Activated naive CD8-positive, alpha-beta T cell treated with anti-CD3 and anti-CD28 coated beads, Interleukin-2, amount 50 U/mL, for 24 hours (primary cell): Measurements from ENCODE around the gene HDGFL1.

Source experiments
- ATAC-seq: fragments of 150-1000 bp; cut with Tn5 transposase; one replicate; pipeline ENCODE4 v1.10.0; 2021
- DNase-seq: peaks from one replicate; pipeline ENCODE4 v3.0.0; 2021
- H3K27ac Mint-ChIP-seq: one replicate; pipeline ENCODE4 v1.8.0; 2021; ENCODE audit warnings: mild to moderate bottlenecking, mixed read lengths
- H3K27me3 Mint-ChIP-seq: one replicate; pipeline ENCODE4 v1.8.0; 2021; ENCODE audit warnings: mixed read lengths
- H3K36me3 Mint-ChIP-seq: one replicate; pipeline ENCODE4 v1.8.0; 2021; ENCODE audit warnings: low read depth, mixed read lengths
- H3K4me1 Mint-ChIP-seq: one replicate; pipeline ENCODE4 v1.8.0; 2021; ENCODE audit warnings: mixed read lengths
- H3K4me3 Mint-ChIP-seq: one replicate; pipeline ENCODE4 v1.8.0; 2021; ENCODE audit warnings: mild to moderate bottlenecking, moderate library complexity, mixed read lengths
- H3K9me3 Mint-ChIP-seq: one replicate; pipeline ENCODE4 v1.8.0; 2021; ENCODE audit warnings: mixed read lengths

The HDGFL1 gene

DNA sequence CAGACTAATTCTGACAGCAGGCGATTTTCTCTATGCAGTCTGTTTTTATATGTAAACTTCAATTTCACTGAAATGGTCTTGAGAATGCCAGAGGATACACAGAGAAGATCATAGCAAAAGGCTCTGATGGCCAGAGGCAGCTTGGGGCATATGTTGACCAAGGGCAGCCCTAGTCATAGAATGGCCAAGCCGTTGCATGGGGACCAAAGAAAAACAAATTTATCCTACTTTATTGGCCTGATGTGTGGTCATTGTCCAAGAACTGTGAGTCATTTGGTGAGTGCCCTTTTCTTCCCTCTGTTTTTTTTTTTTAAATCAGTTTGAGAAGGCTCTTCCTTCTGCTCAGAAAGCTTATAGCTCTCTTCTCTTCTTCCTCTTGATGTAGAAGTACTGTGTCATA, 5.8 kb downstream of the HDGFL1 start:
- Mint-ChIP-seq H3K27me3 (no peaks in the 10 kb centered on the region), H3K4me3 (no peak overlapping the region), H3K4me1 (no peaks in the 10 kb centered on the region), H3K9me3 (no peaks in the 10 kb centered on the region), H3K36me3 (no peaks in the 10 kb centered on the region), H3K27ac (no peak overlapping the region)
- no peak for ATAC-seq
- DNase-seq = no peak

DNA sequence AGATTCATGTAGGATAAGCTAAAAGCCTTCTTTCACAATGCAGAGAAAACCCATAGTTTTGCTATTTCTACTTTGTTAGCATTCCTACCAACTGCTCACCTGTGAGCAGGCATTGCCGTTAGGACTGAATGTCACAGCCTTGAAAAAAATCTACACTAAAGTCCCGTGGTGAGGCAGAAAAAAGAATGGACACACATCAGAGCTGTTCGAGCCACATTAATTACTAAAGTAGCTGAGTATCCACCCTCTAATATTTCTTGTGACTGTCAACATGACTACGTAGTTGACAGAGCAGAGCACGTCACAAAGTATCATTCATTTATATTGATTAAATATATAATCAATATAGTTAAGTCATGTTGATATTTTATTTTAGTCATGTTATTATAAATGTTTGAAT, 10.1 kb downstream of the HDGFL1 start:
- no peak for DNase-seq
- no peaks in the 10 kb centered on the region for H3K9me3 Mint-ChIP-seq
- no peak overlapping the region for H3K27ac Mint-ChIP-seq
- ATAC-seq = no peak
- no peaks in the 10 kb centered on the region for H3K36me3 Mint-ChIP-seq
- no peaks in the 10 kb centered on the region for H3K4me1 Mint-ChIP-seq
- no peak overlapping the region for H3K4me3 Mint-ChIP-seq
- no peaks in the 10 kb centered on the region for H3K27me3 Mint-ChIP-seq

DNA sequence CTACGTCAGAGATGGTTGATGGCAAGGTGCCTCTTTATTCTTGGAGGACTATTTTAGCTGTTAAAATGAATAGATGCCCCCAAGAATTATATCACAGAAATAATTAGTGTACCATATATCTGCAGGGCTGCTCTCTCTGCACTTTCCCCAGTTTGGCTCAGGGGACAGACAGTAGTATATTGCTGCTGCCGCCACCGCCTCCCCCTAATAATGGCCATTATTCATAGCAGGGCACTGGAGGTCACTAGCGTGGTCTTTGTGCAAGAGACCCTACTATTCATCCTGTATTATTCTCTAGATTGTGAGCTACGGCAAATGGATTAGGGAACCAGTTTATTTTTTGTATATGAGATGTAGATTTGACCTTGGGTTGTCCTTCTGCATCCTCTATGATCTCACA, 11.0 kb downstream of the HDGFL1 start:
- H3K4me3 Mint-ChIP-seq = no peak overlapping the region
- no peaks in the 10 kb centered on the region for H3K27me3 Mint-ChIP-seq
- ATAC-seq (no peak), DNase-seq (no peak)
- H3K4me1 Mint-ChIP-seq = no peaks in the 10 kb centered on the region
- no peak overlapping the region for H3K27ac Mint-ChIP-seq
- no peaks in the 10 kb centered on the region for H3K36me3 Mint-ChIP-seq
- H3K9me3 Mint-ChIP-seq = no peaks in the 10 kb centered on the region

DNA sequence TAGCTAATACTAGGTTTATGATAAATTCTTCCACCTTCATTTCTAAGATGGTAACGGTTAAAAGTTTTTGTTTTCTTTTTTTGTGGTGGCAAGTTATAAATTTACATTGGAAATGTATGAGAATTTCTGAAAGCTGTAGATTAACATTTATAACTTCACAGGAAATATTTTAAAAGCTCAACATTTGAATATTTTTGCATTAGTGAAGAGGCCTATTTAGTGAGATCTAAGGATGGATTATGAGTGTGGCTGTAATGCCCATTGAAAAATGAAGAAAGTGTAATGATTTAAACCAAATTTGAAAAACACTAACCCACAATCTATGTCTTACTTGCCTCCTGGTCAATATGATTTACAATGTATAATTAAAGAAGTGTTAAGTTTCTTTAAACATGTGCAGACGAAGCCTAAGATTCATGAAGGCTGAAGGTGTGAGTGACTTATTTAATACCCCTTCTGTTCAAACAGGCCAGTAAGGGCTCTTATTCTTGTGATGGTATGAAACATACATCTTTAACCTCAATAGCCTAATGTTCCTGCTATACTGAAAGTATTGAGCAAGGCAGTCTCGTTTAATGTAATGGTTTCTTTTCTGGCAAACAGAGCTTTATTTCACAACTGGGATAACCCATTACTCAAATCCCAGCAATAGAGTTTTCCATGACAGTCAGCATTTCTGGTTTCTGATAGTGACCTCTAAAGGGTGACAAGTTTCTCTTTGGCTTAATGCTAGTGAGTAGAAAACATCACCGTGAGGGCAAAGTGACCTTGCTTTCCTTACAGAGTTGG, 13.2 kb downstream of the HDGFL1 start:
- no peak overlapping the region for H3K4me3 Mint-ChIP-seq
- no peaks in the 10 kb centered on the region for H3K27me3 Mint-ChIP-seq
- DNase-seq = no peak
- no peak overlapping the region for H3K27ac Mint-ChIP-seq
- H3K4me1 Mint-ChIP-seq = no peaks in the 10 kb centered on the region
- no peak for ATAC-seq
- H3K36me3 Mint-ChIP-seq = no peaks in the 10 kb centered on the region
- no peaks in the 10 kb centered on the region for H3K9me3 Mint-ChIP-seq

DNA sequence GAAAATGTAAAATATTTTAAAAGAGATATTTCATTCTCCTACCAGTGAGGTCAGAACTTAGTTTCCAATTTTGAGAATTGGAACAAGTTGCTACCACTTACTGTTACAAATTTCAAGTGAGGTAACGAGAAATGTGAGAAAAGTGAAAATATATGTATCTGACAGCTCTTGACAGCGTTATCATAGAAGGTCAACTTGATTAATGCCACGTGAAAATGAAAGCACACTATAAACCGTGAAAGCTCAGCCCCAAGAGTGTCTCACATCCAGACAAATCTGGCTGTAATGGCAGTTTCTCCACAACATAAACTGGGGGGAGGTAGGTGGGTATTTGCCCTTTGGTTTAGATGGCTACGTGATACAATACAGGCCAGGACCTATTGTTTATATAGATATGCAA, 13.9 kb downstream of the HDGFL1 start:
- Mint-ChIP-seq H3K9me3 (no peaks in the 10 kb centered on the region), H3K27ac (no peak overlapping the region), H3K4me1 (no peaks in the 10 kb centered on the region), H3K36me3 (no peaks in the 10 kb centered on the region), H3K27me3 (no peaks in the 10 kb centered on the region), H3K4me3 (no peak overlapping the region)
- DNase-seq (no peak), ATAC-seq (no peak)

DNA sequence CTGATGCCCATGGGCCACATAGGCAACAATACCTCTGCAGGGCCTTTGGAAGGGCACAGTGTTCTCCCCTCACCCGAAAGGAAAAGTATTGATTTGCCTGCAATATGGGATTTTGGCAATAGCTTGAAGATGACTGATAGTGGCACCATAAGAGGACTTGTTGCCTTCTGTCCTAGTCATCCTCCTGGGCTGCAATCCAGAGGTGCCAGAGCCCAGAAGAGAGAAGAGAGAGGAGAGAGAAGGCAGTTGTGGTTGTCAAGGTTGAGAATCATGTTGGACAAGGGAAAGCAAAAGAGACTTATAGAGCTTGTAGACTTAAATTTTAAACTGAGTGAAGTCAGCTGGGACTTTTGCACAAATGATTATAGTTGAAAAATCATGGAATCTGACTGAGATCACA, 14.6 kb downstream of the HDGFL1 start:
- ATAC-seq (no peak), DNase-seq (no peak)
- Mint-ChIP-seq H3K4me3 (no peak overlapping the region), H3K27ac (no peak overlapping the region), H3K36me3 (no peaks in the 10 kb centered on the region), H3K4me1 (no peaks in the 10 kb centered on the region), H3K27me3 (no peaks in the 10 kb centered on the region), H3K9me3 (no peaks in the 10 kb centered on the region)

DNA sequence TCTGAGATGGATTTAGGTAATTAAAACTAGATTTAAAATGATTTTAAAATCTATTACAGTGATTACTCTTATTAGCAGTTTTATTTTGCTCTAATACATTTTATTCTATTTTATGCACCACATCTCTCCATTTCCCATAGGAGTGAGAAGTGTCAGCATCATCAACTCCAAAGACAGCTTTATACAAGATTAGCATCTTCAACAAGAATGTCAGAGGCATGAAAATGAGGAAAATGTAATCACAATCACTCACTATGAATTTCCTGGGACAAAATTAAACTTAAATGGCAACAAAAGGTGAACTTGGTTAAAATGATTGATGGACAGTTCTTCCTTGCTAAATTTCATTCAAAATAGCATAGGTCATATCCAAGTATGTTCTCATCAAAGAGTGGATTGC, 19.8 kb downstream of the HDGFL1 start:
- ATAC-seq (no peak), DNase-seq (no peak)
- Mint-ChIP-seq H3K27me3 (no peaks in the 10 kb centered on the region), H3K27ac (no peak overlapping the region), H3K36me3 (no peaks in the 10 kb centered on the region), H3K4me3 (no peak overlapping the region), H3K4me1 (no peaks in the 10 kb centered on the region), H3K9me3 (no peaks in the 10 kb centered on the region)

DNA sequence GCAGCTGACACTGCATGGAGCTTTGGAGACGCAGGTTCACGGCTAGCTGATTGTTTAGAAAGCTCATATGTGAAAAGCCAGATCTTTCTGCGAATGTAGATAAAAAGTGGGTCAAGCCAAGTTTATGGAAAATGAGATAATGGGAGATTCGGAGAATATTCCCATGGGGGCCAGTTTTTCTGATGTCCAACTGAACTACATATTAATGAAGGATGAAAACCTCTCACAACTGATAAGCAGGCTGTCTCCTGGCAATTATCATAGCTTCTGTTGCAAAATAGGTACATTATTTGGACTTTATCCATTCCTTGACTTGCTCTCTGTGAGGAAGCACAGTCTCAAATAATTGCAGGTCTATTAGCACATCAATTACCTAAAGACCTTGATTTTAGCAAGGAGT, 21.1 kb downstream of the HDGFL1 start:
- H3K4me1 Mint-ChIP-seq = no peaks in the 10 kb centered on the region
- no peak overlapping the region for H3K27ac Mint-ChIP-seq
- H3K4me3 Mint-ChIP-seq = no peak overlapping the region
- no peaks in the 10 kb centered on the region for H3K36me3 Mint-ChIP-seq
- DNase-seq = no peak
- H3K27me3 Mint-ChIP-seq = no peaks in the 10 kb centered on the region
- no peaks in the 10 kb centered on the region for H3K9me3 Mint-ChIP-seq
- no peak for ATAC-seq

DNA sequence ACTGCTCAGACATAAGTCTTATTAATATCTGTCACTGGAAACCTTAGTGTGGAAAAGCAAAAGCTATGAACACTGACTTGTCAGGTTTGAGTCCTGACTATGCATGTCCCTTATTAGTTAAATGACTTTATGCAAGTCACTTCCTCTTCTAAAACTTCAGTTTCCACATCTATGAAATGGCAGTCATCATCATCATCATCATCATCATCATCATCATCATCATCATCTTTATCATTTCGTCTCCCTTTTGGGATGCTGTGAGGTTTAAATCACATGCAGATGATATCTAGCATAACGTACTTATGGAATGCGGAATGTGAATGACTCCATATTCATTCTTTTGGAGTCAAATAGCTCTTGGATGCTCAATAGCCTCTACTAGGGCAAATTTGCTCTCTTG, 24.5 kb downstream of the HDGFL1 start:
- H3K4me3 Mint-ChIP-seq = no peak overlapping the region
- ATAC-seq (no peak), DNase-seq (no peak)
- H3K27me3 Mint-ChIP-seq = no peaks in the 10 kb centered on the region
- no peaks in the 10 kb centered on the region for H3K9me3 Mint-ChIP-seq
- H3K27ac Mint-ChIP-seq = no peak overlapping the region
- H3K4me1 Mint-ChIP-seq = no peaks in the 10 kb centered on the region
- H3K36me3 Mint-ChIP-seq = no peaks in the 10 kb centered on the region

DNA sequence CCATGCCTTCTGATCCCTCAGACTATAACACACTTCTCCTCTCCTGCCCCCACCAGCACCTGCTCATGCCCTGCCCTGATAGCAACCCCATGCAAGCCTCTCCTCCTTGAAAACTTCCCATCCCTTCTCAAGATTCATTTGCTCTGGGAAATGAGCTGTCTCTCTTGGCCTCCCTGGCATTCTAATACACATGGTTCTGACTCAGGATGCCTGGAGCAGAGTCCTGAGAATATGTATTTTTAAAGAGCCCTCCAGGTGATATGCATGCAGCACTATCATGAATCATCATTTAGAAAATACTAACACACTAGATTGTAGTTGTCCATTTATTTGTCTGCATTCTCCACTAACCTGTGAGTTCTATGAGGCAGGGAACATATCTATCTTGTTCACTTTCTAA, 26.6 kb downstream of the HDGFL1 start:
- Mint-ChIP-seq H3K9me3 (no peaks in the 10 kb centered on the region), H3K4me1 (no peaks in the 10 kb centered on the region), H3K27me3 (no peaks in the 10 kb centered on the region), H3K4me3 (no peak overlapping the region), H3K27ac (no peak overlapping the region), H3K36me3 (no peaks in the 10 kb centered on the region)
- ATAC-seq (no peak), DNase-seq (no peak)

DNA sequence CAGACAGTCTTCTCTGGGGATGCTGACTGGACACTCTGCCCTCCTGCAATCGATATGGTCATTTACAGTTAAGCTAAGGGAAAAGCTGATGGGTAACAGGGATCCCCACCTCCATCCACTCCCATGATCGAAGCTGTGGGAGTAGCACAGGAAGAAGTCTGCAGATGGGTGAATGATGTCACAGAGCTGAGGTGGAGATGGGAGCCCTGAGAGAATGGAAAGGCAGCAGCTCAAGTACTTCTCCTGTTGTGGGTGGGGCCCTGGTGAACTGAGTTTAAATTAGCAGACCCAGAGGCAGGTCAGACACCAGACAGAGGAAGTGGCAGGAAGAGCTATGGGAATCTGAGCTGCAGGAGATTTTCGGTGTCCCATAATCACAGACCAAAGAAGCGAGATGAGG, 29.0 kb downstream of the HDGFL1 start:
- H3K4me1 Mint-ChIP-seq = no peaks in the 10 kb centered on the region
- H3K27ac Mint-ChIP-seq = no peak overlapping the region
- ATAC-seq (no peak), DNase-seq (no peak)
- peaks cover 8% of the 10 kb centered on the region for H3K9me3 Mint-ChIP-seq
- no peaks in the 10 kb centered on the region for H3K27me3 Mint-ChIP-seq
- no peaks in the 10 kb centered on the region for H3K36me3 Mint-ChIP-seq
- H3K4me3 Mint-ChIP-seq = no peak overlapping the region

DNA sequence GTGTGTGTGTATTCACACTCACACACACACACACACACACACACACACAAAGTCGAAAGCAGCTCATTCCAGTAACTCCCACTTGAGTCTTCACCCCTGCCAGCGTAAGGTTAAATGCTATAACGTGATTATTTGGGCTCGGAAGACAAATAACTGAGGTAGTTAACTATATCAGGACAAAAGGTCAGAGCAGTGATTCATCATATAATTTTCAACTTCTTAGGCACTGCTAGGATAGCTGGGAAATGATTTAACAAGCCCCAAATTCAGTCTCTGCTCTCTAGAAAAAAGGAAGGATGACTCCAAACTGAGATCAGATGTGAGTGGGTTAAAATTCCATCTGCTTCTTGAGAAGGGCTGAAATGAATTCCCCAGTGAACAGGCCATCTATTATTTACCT, 30.7 kb downstream of the HDGFL1 start:
- Mint-ChIP-seq H3K4me3 (no peak overlapping the region), H3K9me3 (peaks cover 8% of the 10 kb centered on the region), H3K4me1 (no peaks in the 10 kb centered on the region), H3K27me3 (no peaks in the 10 kb centered on the region), H3K27ac (no peak overlapping the region), H3K36me3 (no peaks in the 10 kb centered on the region)
- DNase-seq = no peak
- no peak for ATAC-seq

DNA sequence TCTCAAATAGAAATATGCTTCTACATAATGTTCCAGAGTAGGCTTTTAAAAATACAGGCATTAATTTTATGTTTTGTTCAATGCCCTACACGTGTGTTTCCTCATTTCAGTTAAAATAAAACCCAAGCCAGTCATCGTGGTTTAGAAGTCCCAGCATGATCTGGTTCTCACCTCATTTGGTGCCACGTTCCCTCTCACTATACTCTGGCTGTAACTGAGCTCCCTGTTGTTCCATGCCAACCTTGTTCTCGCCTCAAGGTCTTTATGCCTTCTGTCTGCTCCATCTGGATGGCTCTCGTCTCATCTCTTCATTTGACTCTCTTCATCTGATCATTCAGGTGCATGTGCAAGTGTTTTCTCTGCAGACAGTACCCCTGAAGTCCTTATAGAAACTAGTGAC, 32.6 kb downstream of the HDGFL1 start:
- H3K9me3 Mint-ChIP-seq = peaks cover 8% of the 10 kb centered on the region
- no peaks in the 10 kb centered on the region for H3K36me3 Mint-ChIP-seq
- H3K4me1 Mint-ChIP-seq = no peaks in the 10 kb centered on the region
- ATAC-seq = no peak
- peak overlapping the region; percentile 11 for H3K27ac Mint-ChIP-seq
- no peak for DNase-seq
- H3K27me3 Mint-ChIP-seq = no peaks in the 10 kb centered on the region
- no peak overlapping the region for H3K4me3 Mint-ChIP-seq

DNA sequence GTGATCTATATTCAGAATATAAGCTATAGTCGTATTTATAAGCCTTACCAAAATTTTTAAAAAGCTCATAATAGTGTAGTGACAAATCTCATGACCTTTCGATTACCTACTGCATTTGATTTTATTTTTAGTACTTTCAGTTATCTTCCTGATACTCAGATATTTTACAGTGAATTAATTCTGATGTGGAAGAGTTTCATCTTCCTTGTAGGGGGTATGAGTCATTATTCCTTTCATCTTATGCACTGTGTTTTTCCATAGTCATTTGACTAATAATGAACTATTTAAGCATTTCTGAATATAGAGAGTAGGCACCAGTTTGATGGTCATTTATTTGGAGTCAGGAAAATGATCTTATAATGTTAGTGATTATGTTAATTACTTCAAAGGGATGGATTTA, 36.4 kb downstream of the HDGFL1 start:
- H3K27me3 Mint-ChIP-seq = no peaks in the 10 kb centered on the region
- DNase-seq (no peak), ATAC-seq (no peak)
- no peak overlapping the region for H3K4me3 Mint-ChIP-seq
- no peaks in the 10 kb centered on the region for H3K36me3 Mint-ChIP-seq
- H3K9me3 Mint-ChIP-seq = peaks cover 8% of the 10 kb centered on the region
- no peaks in the 10 kb centered on the region for H3K4me1 Mint-ChIP-seq
- no peak overlapping the region for H3K27ac Mint-ChIP-seq

DNA sequence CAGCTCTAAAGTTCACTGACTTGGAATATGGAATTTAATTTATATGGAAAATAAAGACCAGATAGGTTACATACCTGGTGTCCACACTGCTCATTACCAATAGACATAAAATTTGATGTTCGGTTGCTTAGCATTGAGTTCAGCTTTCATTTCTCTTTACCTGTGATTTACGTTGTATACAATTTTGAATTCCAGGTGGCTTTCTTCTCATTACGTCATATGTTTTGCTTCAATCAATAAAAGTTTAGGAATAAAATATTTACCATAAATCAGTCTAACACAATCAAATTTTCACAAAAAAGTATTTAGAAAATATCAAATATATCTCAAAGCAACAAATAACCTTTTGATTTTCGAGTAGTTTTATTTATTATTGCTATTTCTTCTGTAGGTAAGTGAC, 40.8 kb downstream of the HDGFL1 start:
- H3K27me3 Mint-ChIP-seq = no peaks in the 10 kb centered on the region
- no peak overlapping the region for H3K4me3 Mint-ChIP-seq
- no peaks in the 10 kb centered on the region for H3K4me1 Mint-ChIP-seq

DNA sequence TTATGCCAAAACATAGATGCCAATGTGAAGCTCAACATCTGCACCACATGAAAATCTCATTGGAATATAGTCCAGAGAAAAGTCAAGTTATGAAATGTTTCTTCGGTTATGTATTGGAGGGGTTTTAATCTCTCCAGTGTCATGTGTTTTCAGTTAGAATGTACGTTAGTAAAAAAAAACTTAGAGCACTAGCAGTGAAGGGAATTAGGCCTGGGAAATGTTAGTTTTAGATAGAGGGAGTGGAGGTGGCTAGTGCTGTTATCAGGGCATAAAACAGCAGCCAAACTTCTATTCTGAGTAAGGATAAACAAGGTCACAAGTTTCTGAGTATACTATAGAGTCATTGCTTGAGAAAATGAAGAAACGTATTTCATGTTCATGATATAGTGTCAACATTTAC, 42.9 kb downstream of the HDGFL1 start:
- H3K27me3 Mint-ChIP-seq = no peaks in the 10 kb centered on the region
- H3K36me3 Mint-ChIP-seq = no peaks in the 10 kb centered on the region
- H3K9me3 Mint-ChIP-seq = peaks cover 13% of the 10 kb centered on the region
- DNase-seq (no peak), ATAC-seq (no peak)
- no peaks in the 10 kb centered on the region for H3K4me1 Mint-ChIP-seq
- no peak overlapping the region for H3K4me3 Mint-ChIP-seq
- H3K27ac Mint-ChIP-seq = no peak overlapping the region

More for the DNA sequence above, 40.8 kb downstream of the HDGFL1 start:
- ATAC-seq (no peak), DNase-seq (no peak)
- Mint-ChIP-seq H3K9me3 (peaks cover 9% of the 10 kb centered on the region), H3K36me3 (no peaks in the 10 kb centered on the region), H3K27ac (no peak overlapping the region)
